Gastrocnemius medialis (tissue), 4 donors: ENCODE results near the gene DMKN. TPM values are rescaled to one million over a fixed set of nuclear protein-coding genes. Genes with fewer than 3 reads are reported as not detected.

Source experiments
- ATAC-seq, 2 donors: fragments of 150-250 bp; one replicate each; pipeline ENCODE4 v1.9.1; 2016
- DNase-seq, 2 donors: peaks; one replicate each; pipeline ENCODE4 v3.0.0-alpha.2; 2019
- H3K27ac ChIP-seq, 4 donors: fragments of 200-600 bp; sonication (generic); 1 replicate in 1 of 4; 2 replicates in 3 of 4; pipeline ENCODE4 v1.5.1; 2016 to 2018; ENCODE audit warnings: mild to moderate bottlenecking in 2 of 4, moderate library complexity in 1 of 4
- H3K27me3 ChIP-seq, 3 donors: fragments of 200-600 bp; sonication (generic) in 2 of 3; 1 replicate in 1 of 3; 2 replicates in 2 of 3; pipeline versions ENCODE4 v1.5.1 to v1.6.0; 2016 to 2019; ENCODE audit warnings: mild to moderate bottlenecking in 1 of 3, moderate library complexity in 1 of 3
- H3K36me3 ChIP-seq, 2 donors: fragments of 200-600 bp; sonication (generic) in 1 of 2; one replicate each; pipeline ENCODE4 v1.5.1; 2017 to 2018
- H3K4me1 ChIP-seq, 2 donors: fragments of 200-600 bp; sonication (generic) in 1 of 2; one replicate each; pipeline ENCODE4 v1.5.1; 2016 to 2017; ENCODE audit warnings: mild to moderate bottlenecking in 2 of 2
- H3K4me3 ChIP-seq, 4 donors: fragments of 200-600 bp; sonication (generic) in 3 of 4; 1 replicate in 1 of 4; 2 replicates in 3 of 4; pipeline ENCODE4 v1.5.1; 2016 to 2019; ENCODE audit warnings: mild to moderate bottlenecking in 2 of 4
- H3K9me3 ChIP-seq, 3 donors: fragments of 200-600 bp; sonication (generic) in 2 of 3; 1 replicate in 1 of 3; 2 replicates in 2 of 3; pipeline ENCODE4 v1.5.1; 2016 to 2019
- POLR2A ChIP-seq, 2 donors: fragments of 450-650 bp; IDR thresholded peaks; one replicate each; pipeline ENCODE4 v1.6.1; 2017; ENCODE audit warnings: antibody characterized with exemption in 2 of 2, mild to moderate bottlenecking in 2 of 2, moderate library complexity in 2 of 2
- in situ Hi-C, 4 donors: fragments of 200-750 bp; cut with MboI; loops; one replicate each; pipeline versions ENCODE4 v1.15.0 to v1.8.0; 2017; ENCODE audit warnings: low sequenced_read_pairs in 4 of 4
- intact Hi-C: fragments of 100-400 bp; cut with DNase I; formaldehyde crosslinking; loops from one replicate; pipeline ENCODE4 v1.15.1; 2023; ENCODE audit warnings: low total_unique reads
- total RNA-seq, 4 donors: library from RNA; depleted of rRNA; stranded (reverse); fragments of >200 nt; gene quantifications; one replicate each; pipeline versions ENCODE4 v1.1.0 to v1.2.3, GENCODE V29; 2016
- TF ChIP-seq, protein P1 (sequence below), 5 experiments: fragments of 450-650 bp in 3 of 5; fragments of 200-600 bp in 2 of 5; sonication (generic) in 2 of 5; IDR thresholded peaks in 4 of 5; conservative IDR thresholded peaks in 1 of 5; 1 replicate in 4 of 5; 2 replicates in 1 of 5; pipeline ENCODE4 v1.5.1; 2016 to 2019; ENCODE audit warnings: antibody characterized with exemption in 5 of 5, mild to moderate bottlenecking in 3 of 5, moderate library complexity in 3 of 5

The DMKN gene
- total RNA-seq, 4 donors from 2014 or later: 0.89 TPM; not detected in 3

- H3K27me3 ChIP-seq: no peaks in the 10 kb centered on the region
- no peak for ATAC-seq
- no peak overlapping the region for H3K4me3 ChIP-seq
Measured at GRCh38 chr19:35449359-35450043, 63.9 kb downstream of the DMKN start.

DNA sequence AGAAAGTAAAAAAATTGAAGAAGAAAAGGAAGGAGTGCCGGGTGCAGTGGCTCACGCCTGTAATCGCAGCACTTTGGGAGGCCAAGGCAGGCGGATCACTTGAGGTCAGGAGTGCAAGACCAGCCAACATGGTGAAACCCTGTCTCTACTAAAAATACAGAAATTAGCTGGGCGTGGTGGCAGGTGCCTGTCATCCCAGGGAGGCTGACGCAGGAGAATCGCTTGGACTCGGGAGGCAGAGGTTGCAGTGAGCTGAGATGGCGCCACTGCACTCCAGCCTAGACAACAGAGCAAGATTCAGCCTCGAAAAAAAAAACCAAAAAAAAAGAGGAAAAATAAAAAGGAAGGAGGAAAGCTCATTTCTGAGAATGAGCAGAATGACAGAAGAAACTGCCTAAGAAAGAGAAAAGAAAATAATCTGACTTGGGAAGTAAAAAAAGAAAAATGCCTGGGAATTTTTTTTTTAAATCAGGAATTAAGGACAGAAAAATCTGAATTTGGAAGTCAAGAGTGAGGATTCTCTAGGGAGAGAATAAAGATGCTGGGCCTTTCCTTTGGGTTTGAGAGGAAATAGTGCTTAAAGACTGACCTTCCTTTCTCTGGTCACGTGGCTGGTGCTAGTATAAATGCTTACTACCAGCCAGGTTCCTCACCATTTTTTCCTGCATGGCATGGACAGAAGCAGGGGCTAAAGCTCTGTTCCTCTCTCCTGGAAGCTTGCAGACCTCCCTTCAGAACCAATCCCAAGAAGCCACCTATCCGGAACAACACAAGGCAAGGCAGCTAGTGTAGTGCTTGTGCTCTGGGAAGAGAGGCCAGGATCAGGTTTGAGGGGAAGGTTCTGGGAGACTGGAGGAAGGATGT is 65.6 kb downstream of the DMKN start, which contains the start of gene FFAR2:
Gene FFAR2, plus strand, starts transcription at position 652 of the 864 bp plus-strand sequence. CDS start 1,458 bp downstream, outside the sequence.
- TF ChIP-seq POLR2A (IDR thresholded peaks at IDR 0.05): no peak
- TF ChIP-seq, protein P1, sequence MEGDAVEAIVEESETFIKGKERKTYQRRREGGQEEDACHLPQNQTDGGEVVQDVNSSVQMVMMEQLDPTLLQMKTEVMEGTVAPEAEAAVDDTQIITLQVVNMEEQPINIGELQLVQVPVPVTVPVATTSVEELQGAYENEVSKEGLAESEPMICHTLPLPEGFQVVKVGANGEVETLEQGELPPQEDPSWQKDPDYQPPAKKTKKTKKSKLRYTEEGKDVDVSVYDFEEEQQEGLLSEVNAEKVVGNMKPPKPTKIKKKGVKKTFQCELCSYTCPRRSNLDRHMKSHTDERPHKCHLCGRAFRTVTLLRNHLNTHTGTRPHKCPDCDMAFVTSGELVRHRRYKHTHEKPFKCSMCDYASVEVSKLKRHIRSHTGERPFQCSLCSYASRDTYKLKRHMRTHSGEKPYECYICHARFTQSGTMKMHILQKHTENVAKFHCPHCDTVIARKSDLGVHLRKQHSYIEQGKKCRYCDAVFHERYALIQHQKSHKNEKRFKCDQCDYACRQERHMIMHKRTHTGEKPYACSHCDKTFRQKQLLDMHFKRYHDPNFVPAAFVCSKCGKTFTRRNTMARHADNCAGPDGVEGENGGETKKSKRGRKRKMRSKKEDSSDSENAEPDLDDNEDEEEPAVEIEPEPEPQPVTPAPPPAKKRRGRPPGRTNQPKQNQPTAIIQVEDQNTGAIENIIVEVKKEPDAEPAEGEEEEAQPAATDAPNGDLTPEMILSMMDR (IDR thresholded peaks at IDR 0.05 in 4 of 5, conservative IDR thresholded peaks at IDR 0.05 in 1 of 5): no peak
- no peaks in the 10 kb centered on the region for H3K4me1 ChIP-seq
- no peak within 1 kb of the TSS for H3K27ac ChIP-seq
- H3K9me3 ChIP-seq: no peaks in the 10 kb centered on the region
- intact Hi-C loops (no loop called here), in situ Hi-C loops (no loop called here)
- DNase-seq (no peak), ATAC-seq (no peak)
- no peak within 1 kb of the TSS for H3K4me3 ChIP-seq
- no peaks in the 10 kb centered on the region for H3K27me3 ChIP-seq
- no peaks in the 10 kb centered on the region for H3K36me3 ChIP-seq

More at GRCh38 chr19:35449359-35450043, 63.9 kb downstream of the DMKN start:
- Histone ChIP-seq H3K36me3 (no peaks in the 10 kb centered on the region), H3K9me3 (no peaks in the 10 kb centered on the region), H3K4me1 (no peaks in the 10 kb centered on the region), H3K27ac (no peak overlapping the region)
- intact Hi-C loops: no loop called here
- TF ChIP-seq, protein P1 (IDR thresholded peaks at IDR 0.05 in 4 of 5, conservative IDR thresholded peaks at IDR 0.05 in 1 of 5): no peak
- no peak for TF ChIP-seq POLR2A (IDR thresholded peaks at IDR 0.05)
- in situ Hi-C loops: no loop called here
- DNase-seq: no peak

Other genes with a start within 250 kb of the DMKN start
- 100 to 1,000 TPM; 118 to 169 (median 143) TPM for gene USF2, start 244.7 kb downstream of the DMKN start, total RNA-seq
- not detected for gene HAMP, start 231.1 kb downstream of the DMKN start, total RNA-seq
- gene MAG, start 221.5 kb downstream of the DMKN start, total RNA-seq: 1 to 10 TPM in 1 of 4 donors, under 1 TPM in 1, not detected in 2; 0.24 to 1.5 TPM
- gene CD22, start 184.5 kb downstream of the DMKN start, total RNA-seq: under 1 TPM in 1 of 4 donors, not detected in 3; 0.59 TPM
- not detected for gene FFAR1, start 165.7 kb downstream of the DMKN start, total RNA-seq
- gene FFAR3, start 155.2 kb downstream of the DMKN start, total RNA-seq: not detected
- not detected for gene GPR42, start 142.6 kb downstream of the DMKN start, total RNA-seq
- gene FFAR2, start 65.4 kb downstream of the DMKN start, total RNA-seq: not detected
- gene KRTDAP, start 23.2 kb downstream of the DMKN start, total RNA-seq: not detected
- gene SBSN, start 14.7 kb upstream of the DMKN start, total RNA-seq: not detected
- not detected for gene GAPDHS, start 19.8 kb upstream of the DMKN start, total RNA-seq
- gene TMEM147, start 32.0 kb upstream of the DMKN start, total RNA-seq: 100 to 1,000 TPM in 3 of 4 donors, 10 to 100 TPM in 1; 86.2 to 145 (median 119) TPM
- gene ATP4A, start 50.0 kb upstream of the DMKN start, total RNA-seq: not detected
- gene PMIS2, start 72.5 kb upstream of the DMKN start, total RNA-seq: not detected
- 1 to 10 TPM; 2.5 to 4.8 (median 3.4) TPM for gene HAUS5, start 99.1 kb upstream of the DMKN start, total RNA-seq
- gene RBM42, start 115.4 kb upstream of the DMKN start, total RNA-seq: 10 to 100 TPM; 45.8 to 77.8 (median 75.4) TPM
- under 1 TPM in 1 of 4 donors, not detected in 3; 0.23 TPM for gene ETV2, start 128.1 kb upstream of the DMKN start, total RNA-seq
- gene COX6B1, start 134.7 kb upstream of the DMKN start, total RNA-seq: 1,000 to 10,000 TPM in 2 of 4 donors, 100 to 1,000 TPM in 2; 899 to 1,245 (median 976) TPM
- not detected for gene UPK1A, start 152.9 kb upstream of the DMKN start, total RNA-seq
- not detected for gene ZBTB32, start 190.9 kb upstream of the DMKN start, total RNA-seq
- gene KMT2B, start 204.4 kb upstream of the DMKN start, total RNA-seq: 10 to 100 TPM in 3 of 4 donors, 1 to 10 TPM in 1; 9.3 to 39.0 (median 16.8) TPM
- 10 to 100 TPM in 1 of 4 donors, 1 to 10 TPM in 3; 2.0 to 14.1 (median 3.0) TPM for gene IGFLR1, start 228.8 kb upstream of the DMKN start, total RNA-seq
- gene U2AF1L4, start 231.8 kb upstream of the DMKN start, total RNA-seq: 10 to 100 TPM in 2 of 4 donors, 1 to 10 TPM in 2; 5.1 to 22.9 (median 13.4) TPM
- gene PSENEN, start 232.0 kb upstream of the DMKN start, total RNA-seq: 10 to 100 TPM; 22.2 to 45.8 (median 38.3) TPM
- 10 to 100 TPM; 14.8 to 19.5 (median 16.6) TPM for gene LIN37, start 234.9 kb upstream of the DMKN start, total RNA-seq
- gene HSPB6, start 243.4 kb upstream of the DMKN start, total RNA-seq: 100 to 1,000 TPM in 2 of 4 donors, 10 to 100 TPM in 2; 79.8 to 241 (median 139) TPM
- 1 to 10 TPM in 3 of 4 donors, under 1 TPM in 1; 0.63 to 4.3 (median 3.0) TPM for gene PROSER3, start 244.5 kb upstream of the DMKN start, total RNA-seq